ENCODE data around the gene GPR83.

GPR83 gene

DNA sequence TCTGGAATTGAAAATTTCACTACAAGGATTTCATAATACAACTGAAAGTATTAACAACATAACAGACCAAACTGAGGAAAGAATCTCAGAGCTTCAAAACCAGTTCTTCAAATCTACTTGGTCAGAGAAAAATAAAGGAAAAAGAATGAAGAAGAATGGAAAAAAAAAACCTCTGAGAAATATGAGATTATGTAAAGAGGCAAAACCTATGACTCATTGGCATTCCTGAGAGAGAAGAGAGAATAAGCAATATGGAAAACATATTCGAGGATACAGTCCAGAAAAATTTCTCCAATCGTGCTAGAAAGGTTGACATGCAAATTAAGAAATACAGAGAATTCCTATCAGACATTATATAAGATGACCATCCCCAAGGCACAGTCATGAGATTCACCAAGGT is 23.4 kb upstream of the GPR83 start:
- TF ChIP-seq, protein P1, sequence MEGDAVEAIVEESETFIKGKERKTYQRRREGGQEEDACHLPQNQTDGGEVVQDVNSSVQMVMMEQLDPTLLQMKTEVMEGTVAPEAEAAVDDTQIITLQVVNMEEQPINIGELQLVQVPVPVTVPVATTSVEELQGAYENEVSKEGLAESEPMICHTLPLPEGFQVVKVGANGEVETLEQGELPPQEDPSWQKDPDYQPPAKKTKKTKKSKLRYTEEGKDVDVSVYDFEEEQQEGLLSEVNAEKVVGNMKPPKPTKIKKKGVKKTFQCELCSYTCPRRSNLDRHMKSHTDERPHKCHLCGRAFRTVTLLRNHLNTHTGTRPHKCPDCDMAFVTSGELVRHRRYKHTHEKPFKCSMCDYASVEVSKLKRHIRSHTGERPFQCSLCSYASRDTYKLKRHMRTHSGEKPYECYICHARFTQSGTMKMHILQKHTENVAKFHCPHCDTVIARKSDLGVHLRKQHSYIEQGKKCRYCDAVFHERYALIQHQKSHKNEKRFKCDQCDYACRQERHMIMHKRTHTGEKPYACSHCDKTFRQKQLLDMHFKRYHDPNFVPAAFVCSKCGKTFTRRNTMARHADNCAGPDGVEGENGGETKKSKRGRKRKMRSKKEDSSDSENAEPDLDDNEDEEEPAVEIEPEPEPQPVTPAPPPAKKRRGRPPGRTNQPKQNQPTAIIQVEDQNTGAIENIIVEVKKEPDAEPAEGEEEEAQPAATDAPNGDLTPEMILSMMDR (conservative IDR thresholded peaks at IDR 0.05; ENCODE audit: low read depth, low read length), result no peak
- peak; percentile 58 for DNase-seq (ENCODE audit: low read depth)
- no peak overlapping the region for H3K4me3 ChIP-seq (ENCODE audit: low read depth, low read length)

DNA sequence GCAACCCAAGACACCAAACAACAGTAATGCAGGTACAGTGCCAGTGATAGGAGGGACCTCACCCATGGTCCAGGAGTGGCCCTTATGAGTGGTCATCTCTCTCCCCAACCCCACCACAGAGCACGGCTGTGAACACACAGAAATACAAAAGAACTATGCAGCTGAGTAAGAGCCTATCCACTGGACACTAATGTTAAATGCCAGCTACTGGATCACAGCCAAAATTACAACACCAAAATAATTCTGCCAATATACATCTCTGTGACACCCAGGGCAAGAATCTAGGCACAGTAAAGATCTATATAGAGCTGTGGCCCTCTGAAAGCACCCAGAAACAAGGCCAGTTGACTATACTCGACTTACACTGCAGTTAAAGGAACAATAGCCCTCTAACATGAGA is 22.8 kb upstream of the GPR83 start:
- no peak overlapping the region for H3K4me3 ChIP-seq (ENCODE audit: low read depth, low read length)
- TF ChIP-seq, protein P1 (conservative IDR thresholded peaks at IDR 0.05; ENCODE audit: low read depth, low read length), result no peak
- peak; percentile 21 for DNase-seq (ENCODE audit: low read depth)

DNA sequence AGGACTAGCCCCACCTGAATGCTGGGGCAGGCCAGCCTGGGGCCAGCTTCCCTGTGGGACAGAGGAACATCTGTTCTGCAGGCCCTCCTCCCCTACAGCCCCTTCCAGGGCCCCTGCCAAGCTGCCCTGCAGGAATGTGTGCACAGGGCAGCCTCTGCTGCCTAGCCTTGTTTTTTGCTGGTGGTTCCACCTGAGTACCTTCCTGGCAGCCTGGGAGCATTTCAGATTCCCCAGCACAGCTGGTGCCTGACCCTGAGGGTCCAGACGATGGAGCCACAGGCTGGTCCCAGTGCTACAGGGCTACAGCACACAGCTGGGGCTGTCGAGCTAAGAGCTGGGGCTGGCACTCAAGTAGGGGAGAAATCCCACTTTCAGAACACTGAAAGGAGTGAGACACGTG is 22.3 kb upstream of the GPR83 start:
- TF ChIP-seq, protein P1 (conservative IDR thresholded peaks at IDR 0.05; ENCODE audit: low read depth, low read length), result no peak
- DNase-seq (ENCODE audit: low read depth), result no peak

DNA sequence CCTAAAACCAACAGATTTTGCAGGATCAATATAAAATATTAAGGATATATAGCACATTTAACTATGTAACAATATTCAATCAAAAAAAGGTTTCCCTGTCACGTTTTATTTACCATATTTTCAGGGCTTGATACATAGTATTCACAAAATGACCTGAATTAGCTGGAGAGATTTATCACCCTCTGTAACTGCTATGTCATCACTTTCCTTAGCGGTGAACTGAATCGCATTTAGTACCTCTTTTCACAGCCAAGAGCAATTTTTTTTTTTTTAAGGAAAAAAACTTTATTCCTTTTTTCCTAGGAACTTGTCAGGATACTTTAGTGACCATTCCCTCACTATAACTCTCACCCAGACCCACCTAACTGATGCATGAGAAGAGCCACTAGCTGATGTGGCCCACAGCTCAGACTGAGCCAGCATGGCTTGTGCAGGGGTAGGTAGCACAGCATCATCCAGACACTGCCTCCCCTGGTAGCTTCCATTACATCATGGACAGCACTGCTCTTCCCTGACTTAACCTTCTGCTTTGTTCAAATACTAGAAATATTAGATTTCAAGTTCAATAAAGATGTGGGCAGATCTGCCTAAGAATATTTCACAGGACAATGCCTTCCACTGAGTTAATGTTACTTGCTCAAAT is 17.0 kb upstream of the GPR83 start:
- no peak for DNase-seq (ENCODE audit: low read depth)
- no peak overlapping the region for H3K4me3 ChIP-seq (ENCODE audit: low read depth, low read length)
- TF ChIP-seq, protein P1 (conservative IDR thresholded peaks at IDR 0.05; ENCODE audit: low read depth, low read length), result peak; percentile 3

More for the DNA sequence above, 22.3 kb upstream of the GPR83 start:
- no peak overlapping the region for H3K4me3 ChIP-seq (ENCODE audit: low read depth, low read length)

DNA sequence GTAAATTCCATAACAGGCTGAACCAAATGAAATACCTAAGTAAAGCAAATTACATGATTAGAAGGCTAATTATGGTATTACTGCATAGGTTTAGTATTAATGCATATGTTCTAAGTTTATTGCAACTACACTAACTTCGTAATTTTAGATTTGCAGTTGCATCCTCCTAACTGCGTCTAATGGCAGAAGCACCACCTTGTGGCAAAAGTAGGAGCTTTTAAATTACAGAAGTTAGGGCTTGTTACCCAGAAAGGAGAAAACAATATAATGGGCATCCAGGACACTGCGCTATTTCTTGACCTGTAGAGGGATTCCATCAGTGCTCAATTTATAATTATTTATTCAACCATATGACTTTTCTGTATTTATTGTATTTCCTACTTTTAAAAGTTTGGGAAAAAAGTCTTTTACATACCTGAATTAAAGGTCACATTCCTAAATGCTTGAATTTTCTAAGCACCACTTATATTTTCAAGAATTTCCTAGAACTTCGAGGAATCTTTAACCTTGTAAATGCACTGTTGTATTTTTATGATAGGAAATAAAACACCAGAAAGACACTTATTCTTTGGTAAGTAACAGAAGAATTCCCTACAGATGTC is 16.3 kb upstream of the GPR83 start:
- H3K4me3 ChIP-seq (ENCODE audit: low read depth, low read length), result no peak overlapping the region
- TF ChIP-seq, protein P1 (conservative IDR thresholded peaks at IDR 0.05; ENCODE audit: low read depth, low read length), result peak; percentile 78
- DNase-seq (ENCODE audit: low read depth), result peak; percentile 72

DNA sequence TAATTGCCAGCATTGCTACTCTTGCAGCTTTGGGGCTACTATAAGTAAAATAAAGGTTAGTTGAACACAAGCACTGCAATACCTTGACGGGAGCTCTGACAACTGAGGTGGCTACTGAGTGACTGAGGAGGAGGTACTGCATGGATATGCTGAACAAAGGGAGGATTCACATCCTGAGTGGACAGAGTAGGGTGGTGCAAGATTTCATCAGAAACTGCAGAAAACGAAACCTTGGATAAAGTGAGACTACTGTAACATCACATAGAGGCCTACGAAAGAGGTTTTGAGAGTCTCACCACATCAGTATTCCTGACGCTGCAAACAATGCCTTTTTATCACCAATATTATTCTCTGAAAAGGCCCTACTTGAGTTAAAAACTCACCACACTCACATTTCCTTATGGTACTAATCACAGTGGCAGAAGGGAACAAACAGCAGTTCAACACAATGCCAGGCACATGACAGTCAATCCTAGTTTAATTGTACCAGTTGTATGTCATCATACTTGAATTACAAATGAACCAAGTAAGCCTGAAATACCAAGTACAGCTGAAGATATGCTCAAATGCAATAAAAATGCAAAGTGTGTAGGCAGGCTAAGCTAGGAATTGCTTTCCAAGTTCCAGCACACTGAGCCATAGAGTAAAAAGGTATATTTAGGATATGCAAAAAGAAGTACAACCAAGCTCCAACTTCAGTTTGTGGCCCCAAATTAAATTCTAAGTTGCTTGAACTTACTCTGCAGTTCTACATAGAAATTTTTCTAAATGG is 4.0 kb upstream of the GPR83 start:
- DNase-seq (ENCODE audit: low read depth), result no peak
- H3K4me3 ChIP-seq (ENCODE audit: low read depth, low read length), result no peak overlapping the region
- TF ChIP-seq, protein P1 (conservative IDR thresholded peaks at IDR 0.05; ENCODE audit: low read depth, low read length), result no peak
